Omental fat pad (tissue), 4 donors: ENCODE data around the gene FUS. TPM values are rescaled to one million over a fixed set of nuclear protein-coding genes. Genes with fewer than 3 reads are reported as not detected.
A peak's percentile ranks its signal among the peaks of the same experiment; 100 is the strongest.

ENCODE experiments used
- ATAC-seq: fragments of 150-250 bp; one replicate; pipeline ENCODE4 v1.9.1; 2016; ENCODE audit warnings: mild to moderate bottlenecking, moderate library complexity; ENCODE audit not compliant: low FRiP score
- DNase-seq: peaks from one replicate; pipeline ENCODE4 v3.0.0-alpha.2; 2019; ENCODE audit warnings: low spot score
- total RNA-seq, 4 donors: library from RNA; depleted of rRNA; stranded (reverse); fragments of >200 nt; gene quantifications; one replicate each; pipeline ENCODE4 v1.1.0, GENCODE V29; 2016
- TF ChIP-seq, protein P1 (sequence below), 3 donors: fragments of 450-650 bp; IDR thresholded peaks; one replicate each; pipeline ENCODE4 v1.5.1; 2016 to 2017; ENCODE audit warnings: antibody characterized with exemption in 3 of 3, mild to moderate bottlenecking in 3 of 3, moderate library complexity in 2 of 3

Gene FUS
- total RNA-seq, 4 donors from 2014 or later: 65.0 to 162 (median 116) TPM

DNA sequence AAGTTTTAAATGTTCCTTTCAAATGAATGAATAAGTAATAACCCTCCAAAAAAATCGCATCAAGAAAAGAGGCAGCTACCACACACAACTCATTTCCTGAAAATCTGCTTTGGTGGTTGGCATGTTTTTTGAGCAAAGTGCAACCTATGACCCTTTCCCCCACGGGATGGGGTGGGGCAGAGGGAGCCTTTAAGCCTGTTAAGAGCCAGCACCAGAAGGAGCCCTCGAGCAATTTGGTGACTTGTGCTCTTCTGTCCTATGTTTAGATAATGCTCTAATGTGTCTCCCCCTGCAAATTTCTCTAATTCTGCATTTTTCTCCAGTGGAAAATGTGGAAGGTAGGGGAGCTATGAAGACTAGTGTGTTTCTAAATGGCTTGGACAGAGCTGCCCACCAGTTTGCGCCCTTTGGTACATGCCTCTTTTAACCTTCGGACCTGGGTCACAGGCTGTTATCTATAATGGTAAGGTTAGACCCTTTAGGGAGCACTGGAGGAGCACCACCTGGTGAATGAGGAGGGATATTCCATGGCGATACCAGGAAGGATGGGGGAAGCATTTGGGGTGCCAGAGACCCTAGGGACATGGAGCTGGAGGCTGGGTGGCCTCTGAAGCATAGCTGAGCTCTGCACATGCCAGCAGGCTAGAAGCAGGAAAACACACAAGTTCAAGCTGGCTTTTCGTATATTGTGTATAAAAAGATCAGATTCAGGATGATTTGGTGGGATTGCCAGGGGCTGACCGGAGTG lies 21.1 kb downstream of the FUS start:
- TF ChIP-seq, protein P1, sequence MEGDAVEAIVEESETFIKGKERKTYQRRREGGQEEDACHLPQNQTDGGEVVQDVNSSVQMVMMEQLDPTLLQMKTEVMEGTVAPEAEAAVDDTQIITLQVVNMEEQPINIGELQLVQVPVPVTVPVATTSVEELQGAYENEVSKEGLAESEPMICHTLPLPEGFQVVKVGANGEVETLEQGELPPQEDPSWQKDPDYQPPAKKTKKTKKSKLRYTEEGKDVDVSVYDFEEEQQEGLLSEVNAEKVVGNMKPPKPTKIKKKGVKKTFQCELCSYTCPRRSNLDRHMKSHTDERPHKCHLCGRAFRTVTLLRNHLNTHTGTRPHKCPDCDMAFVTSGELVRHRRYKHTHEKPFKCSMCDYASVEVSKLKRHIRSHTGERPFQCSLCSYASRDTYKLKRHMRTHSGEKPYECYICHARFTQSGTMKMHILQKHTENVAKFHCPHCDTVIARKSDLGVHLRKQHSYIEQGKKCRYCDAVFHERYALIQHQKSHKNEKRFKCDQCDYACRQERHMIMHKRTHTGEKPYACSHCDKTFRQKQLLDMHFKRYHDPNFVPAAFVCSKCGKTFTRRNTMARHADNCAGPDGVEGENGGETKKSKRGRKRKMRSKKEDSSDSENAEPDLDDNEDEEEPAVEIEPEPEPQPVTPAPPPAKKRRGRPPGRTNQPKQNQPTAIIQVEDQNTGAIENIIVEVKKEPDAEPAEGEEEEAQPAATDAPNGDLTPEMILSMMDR (IDR thresholded peaks at IDR 0.05): no peak

DNA sequence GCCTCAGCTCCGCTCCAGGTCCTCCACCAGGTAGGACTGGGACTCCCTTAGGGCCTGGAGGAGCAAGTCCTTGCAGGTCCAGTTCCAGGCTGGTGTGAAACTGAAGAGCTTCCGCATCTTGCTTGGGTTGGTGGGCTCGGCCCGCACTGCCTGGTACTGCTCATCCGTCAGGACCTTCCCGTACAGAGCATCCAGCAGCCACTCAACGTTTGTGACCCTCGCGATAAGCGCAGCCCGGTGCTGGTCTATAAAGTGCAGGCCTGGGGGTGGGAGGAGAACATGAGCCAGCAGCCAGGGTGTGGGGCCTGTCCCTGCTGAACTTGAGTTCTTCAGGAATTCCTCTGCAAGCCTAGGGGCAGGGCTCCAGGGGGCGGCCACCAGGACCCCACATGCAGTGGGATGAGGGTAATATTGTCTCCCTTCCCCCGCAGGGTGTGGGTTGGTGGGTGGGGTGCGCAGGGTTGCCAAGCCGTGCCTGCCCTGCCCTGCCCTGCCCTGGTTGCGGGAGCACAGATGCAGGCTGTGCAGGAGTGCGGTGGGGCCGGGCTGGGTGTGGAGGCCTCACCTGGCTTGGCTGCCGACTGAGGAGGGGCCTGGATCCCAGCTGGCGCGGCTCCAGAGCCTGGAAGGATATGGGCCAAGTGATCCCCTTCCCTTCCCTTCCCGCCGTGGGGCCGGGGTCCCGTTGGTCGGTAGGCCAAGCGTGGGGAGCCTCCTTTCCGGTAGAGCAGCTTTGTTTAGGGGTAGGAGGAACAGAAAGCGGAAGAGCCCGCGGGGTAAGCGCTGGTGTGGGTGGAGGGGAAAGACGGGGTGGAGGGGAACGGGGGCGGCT lies 21.9 kb downstream of the FUS start:
- TF ChIP-seq, protein P1 (IDR thresholded peaks at IDR 0.05): no peak
- DNase-seq: no peak
- peak; percentile 37 for ATAC-seq

More for the DNA sequence above, 21.1 kb downstream of the FUS start:
- ATAC-seq (no peak), DNase-seq (no peak)

DNA sequence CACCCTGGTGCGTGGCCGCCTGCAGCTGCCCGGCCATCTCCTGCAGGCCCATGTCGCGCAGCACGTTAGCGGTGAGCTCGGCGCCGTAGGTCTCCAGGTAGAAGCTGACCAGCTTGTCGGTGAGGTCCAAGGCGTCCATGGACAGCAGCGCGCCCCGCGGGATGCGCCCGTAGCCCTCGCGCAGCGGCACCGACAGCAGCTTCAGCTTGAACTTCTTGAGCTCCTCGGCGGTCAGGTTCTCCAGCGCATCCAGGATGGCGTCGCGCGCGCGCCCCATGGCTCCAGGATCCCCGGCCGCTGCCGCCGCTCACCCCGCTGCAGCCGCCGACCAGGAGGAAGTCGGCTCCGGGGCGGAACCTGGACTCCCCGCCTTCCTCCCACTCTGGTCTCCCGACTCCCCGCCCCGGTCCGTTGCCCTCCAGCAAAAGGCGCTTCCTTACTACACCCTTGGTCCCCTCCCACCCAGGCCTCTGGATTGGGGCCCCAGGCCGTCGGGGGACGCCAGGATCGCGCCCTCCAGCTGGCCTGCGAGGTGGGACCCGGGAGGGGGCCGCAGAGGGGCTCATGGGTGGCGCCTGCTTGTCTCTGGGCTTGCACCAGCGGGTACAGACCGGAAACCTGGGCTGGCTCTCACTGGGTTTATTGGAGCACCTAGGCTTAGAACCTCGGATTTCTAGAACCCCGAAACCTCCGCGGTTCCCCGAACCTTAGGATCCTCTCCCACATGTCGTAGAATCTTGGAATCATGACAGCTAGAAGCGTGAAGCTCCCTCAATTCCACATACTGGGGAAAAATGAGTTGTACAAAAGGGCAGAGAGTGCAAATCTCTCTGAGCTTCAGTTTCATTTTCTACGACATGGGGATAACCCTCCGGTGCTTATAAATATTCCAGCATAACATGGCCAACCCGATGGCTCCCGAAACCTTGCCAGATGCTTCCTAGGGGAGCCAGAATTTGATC lies 22.8 kb downstream of the FUS start, which contains the start of gene PYCARD:
Gene PYCARD, minus strand, starts transcription at position 347 of the 962 bp plus-strand sequence. Its CDS starts 70 bp downstream, at position 277.
- DNase-seq (no peak), ATAC-seq (peak; percentile 43)
- TF ChIP-seq, protein P1 (IDR thresholded peaks at IDR 0.05): no peak

GRCh38 chr16:31204871-31205666 lies 25.1 kb downstream of the FUS start:
- ATAC-seq (no peak), DNase-seq (no peak)
- TF ChIP-seq, protein P1 (IDR thresholded peaks at IDR 0.05): no peak

- TF ChIP-seq, protein P1 (IDR thresholded peaks at IDR 0.05): no peak
- ATAC-seq (no peak), DNase-seq (no peak)
Observed at GRCh38 chr16:31206776-31207175, 26.8 kb downstream of the FUS start.

DNA sequence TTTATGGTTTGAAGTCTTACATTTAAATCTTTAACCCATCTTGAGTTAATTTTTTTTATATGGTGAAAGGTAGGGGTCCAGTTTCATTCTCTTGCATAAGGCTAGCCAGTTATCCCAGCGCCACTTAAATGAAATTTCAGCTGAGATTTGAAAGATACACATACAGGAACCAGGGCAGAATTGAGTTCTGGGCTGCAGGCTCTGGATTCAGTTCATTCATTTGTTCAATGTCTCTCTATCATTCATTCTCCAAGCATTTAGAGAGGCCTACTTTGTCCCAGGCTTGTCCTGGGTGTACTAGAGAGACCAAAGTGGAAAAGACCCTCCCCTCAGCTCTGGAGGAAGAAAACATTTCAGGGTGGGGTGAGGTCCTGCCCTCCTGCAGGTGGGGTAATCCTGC lies 33.4 kb downstream of the FUS start:
- no peak for DNase-seq
- TF ChIP-seq, protein P1 (IDR thresholded peaks at IDR 0.05): no peak
- ATAC-seq: no peak
